ENCODE data around the gene RCOR1. TPM values are rescaled to one million over a fixed set of nuclear protein-coding genes. Genes with fewer than 3 reads are reported as not detected.
"Not testable (repeated sequence)": the region's sequence is repeated elsewhere in the genome, so short reads cannot be mapped to it uniquely, and the experiment has no call there.

Gene RCOR1
- total RNA-seq, 1 experiment from 2014 or later, result 33.6 TPM

DNA sequence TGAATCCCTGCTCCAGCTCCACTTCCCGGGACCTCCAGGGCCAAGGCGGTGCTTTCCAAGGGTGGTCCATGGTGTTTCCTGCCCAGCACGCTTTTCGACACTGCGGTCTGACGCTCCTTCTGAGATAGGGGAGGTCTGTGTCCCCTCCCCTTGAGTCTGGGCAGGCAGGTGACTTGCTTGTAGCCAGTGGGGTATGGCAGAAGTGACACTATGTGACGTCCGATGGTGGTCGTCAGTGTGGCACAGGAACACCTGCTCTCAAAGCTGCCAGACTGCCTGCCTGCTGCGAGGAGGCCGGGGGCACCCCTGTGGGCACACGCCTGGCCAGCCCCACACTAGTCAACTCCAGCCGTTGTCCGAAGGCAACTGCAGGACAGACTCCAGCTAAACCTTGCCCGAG lies 168.8 kb downstream of the RCOR1 start:
- Histone ChIP-seq H3K9me3 (no peaks in the 10 kb centered on the region), H3K4me1 (no peaks in the 10 kb centered on the region), H3K4me3 (ENCODE audit: low read depth, low read length) (no peak overlapping the region), H3K36me3 (ENCODE audit: control insufficient read depth, insufficient read depth, low read length) (no peaks in the 10 kb centered on the region), H3K27me3 (replicated peaks; ENCODE audit: control insufficient read depth, insufficient read depth, low read length) (no peaks in the 10 kb centered on the region)
- no peak overlapping the region for H3K27ac Mint-ChIP-seq (ENCODE audit: unreplicated experiment)
- H3K9me3 Mint-ChIP-seq (ENCODE audit: unreplicated experiment), result no peaks in the 10 kb centered on the region
- no peaks in the 10 kb centered on the region for H3K36me3 Mint-ChIP-seq (ENCODE audit: insufficient read depth, unreplicated experiment)
- POLR2A ChIA-PET, result no interaction called here
- no peak overlapping the region for H3K4me3 Mint-ChIP-seq (ENCODE audit: unreplicated experiment)
- TF ChIP-seq, protein P1, sequence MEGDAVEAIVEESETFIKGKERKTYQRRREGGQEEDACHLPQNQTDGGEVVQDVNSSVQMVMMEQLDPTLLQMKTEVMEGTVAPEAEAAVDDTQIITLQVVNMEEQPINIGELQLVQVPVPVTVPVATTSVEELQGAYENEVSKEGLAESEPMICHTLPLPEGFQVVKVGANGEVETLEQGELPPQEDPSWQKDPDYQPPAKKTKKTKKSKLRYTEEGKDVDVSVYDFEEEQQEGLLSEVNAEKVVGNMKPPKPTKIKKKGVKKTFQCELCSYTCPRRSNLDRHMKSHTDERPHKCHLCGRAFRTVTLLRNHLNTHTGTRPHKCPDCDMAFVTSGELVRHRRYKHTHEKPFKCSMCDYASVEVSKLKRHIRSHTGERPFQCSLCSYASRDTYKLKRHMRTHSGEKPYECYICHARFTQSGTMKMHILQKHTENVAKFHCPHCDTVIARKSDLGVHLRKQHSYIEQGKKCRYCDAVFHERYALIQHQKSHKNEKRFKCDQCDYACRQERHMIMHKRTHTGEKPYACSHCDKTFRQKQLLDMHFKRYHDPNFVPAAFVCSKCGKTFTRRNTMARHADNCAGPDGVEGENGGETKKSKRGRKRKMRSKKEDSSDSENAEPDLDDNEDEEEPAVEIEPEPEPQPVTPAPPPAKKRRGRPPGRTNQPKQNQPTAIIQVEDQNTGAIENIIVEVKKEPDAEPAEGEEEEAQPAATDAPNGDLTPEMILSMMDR (IDR thresholded peaks at IDR 0.05; ENCODE audit: insufficient read depth in 1 of 2, low read depth in 1 of 2, low read length in 1 of 2, severe bottlenecking in 1 of 2, unreplicated experiment in 1 of 2), result no peak
- DNase-seq, result no peak
- H3K27me3 Mint-ChIP-seq (ENCODE audit: insufficient read depth, unreplicated experiment), result no peaks in the 10 kb centered on the region
- CTCF ChIA-PET, result no interaction called here
- no TSS peak for BruUV-seq (replicated peaks)
- H3K4me1 Mint-ChIP-seq (ENCODE audit: low read depth, unreplicated experiment), result no peaks in the 10 kb centered on the region
- intact Hi-C loops (cut with micrococcal nuclease; ENCODE audit: unreplicated experiment), result no loop called here

DNA sequence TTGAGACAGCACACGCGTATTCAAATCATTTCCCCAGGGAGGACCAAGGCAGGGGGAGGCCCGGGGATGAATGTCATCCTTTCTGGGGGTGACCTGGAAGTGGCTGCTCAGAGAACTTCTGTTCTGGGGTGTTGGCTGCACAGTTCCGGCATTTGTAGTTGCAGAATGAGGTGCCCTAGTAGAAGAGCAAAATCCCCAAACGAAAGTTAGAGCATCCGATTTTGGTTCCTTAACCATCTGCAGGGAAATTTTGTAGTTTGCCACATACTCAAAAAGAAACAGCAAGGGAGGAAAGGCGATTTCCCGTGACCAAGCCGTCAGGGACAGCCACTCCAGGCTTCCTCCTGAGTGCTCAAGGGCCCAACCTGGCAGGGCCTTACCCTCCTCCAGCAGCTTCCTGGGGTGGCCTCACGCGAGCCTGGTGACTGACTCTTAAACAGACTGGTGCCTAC lies 171.8 kb downstream of the RCOR1 start:
- DNase-seq, result no peak
- Histone ChIP-seq H3K27me3 (replicated peaks; ENCODE audit: control insufficient read depth, insufficient read depth, low read length) (no peaks in the 10 kb centered on the region), H3K4me3 (ENCODE audit: low read depth, low read length) (no peak overlapping the region), H3K9me3 (no peaks in the 10 kb centered on the region), H3K36me3 (ENCODE audit: control insufficient read depth, insufficient read depth, low read length) (no peaks in the 10 kb centered on the region), H3K4me1 (no peaks in the 10 kb centered on the region)
- CTCF ChIA-PET, result no interaction called here
- Mint-ChIP-seq H3K9me3 (ENCODE audit: unreplicated experiment) (no peaks in the 10 kb centered on the region), H3K27ac (ENCODE audit: unreplicated experiment) (no peak overlapping the region), H3K4me1 (ENCODE audit: low read depth, unreplicated experiment) (no peaks in the 10 kb centered on the region), H3K4me3 (ENCODE audit: unreplicated experiment) (no peak overlapping the region), H3K27me3 (ENCODE audit: insufficient read depth, unreplicated experiment) (no peaks in the 10 kb centered on the region), H3K36me3 (ENCODE audit: insufficient read depth, unreplicated experiment) (no peaks in the 10 kb centered on the region)
- TF ChIP-seq, protein P1 (IDR thresholded peaks at IDR 0.05; ENCODE audit: insufficient read depth in 1 of 2, low read depth in 1 of 2, low read length in 1 of 2, severe bottlenecking in 1 of 2, unreplicated experiment in 1 of 2), result no peak
- intact Hi-C loops (cut with micrococcal nuclease; ENCODE audit: unreplicated experiment), result no loop called here
- POLR2A ChIA-PET, result no interaction called here
- BruUV-seq (replicated peaks), result no TSS peak

DNA sequence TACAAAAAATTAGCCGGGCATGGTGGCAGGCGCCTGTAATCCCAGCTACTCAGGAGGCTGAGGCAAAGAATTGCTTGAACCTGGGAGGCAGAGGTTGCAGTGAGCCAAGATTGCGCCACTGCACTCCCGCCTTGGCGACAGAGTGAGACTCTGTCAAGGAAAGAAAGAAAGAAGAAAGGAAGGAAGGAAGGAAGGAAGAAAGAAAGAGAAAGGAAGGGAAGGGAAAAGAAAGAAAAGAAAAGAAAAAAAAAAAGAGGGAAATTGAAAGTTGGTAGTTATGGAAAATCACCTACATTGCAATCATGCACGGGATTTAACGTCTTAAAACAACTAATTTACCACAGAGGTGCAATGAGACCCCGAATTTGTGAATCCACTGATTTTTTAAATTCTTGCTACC lies 173.3 kb downstream of the RCOR1 start:
- CTCF ChIA-PET; DNase-seq; H3K4me1 Mint-ChIP-seq (ENCODE audit: low read depth, unreplicated experiment); H3K27me3 ChIP-seq (replicated peaks; ENCODE audit: control insufficient read depth, insufficient read depth, low read length); H3K4me1 ChIP-seq; H3K27ac Mint-ChIP-seq (ENCODE audit: unreplicated experiment); intact Hi-C loops (cut with micrococcal nuclease; ENCODE audit: unreplicated experiment); H3K9me3 ChIP-seq; H3K9me3 Mint-ChIP-seq (ENCODE audit: unreplicated experiment); H3K4me3 Mint-ChIP-seq (ENCODE audit: unreplicated experiment); H3K4me3 ChIP-seq (ENCODE audit: low read depth, low read length); BruUV-seq (replicated peaks); H3K27me3 Mint-ChIP-seq (ENCODE audit: insufficient read depth, unreplicated experiment); H3K36me3 ChIP-seq (ENCODE audit: control insufficient read depth, insufficient read depth, low read length); H3K36me3 Mint-ChIP-seq (ENCODE audit: insufficient read depth, unreplicated experiment): not testable (repeated sequence)
- POLR2A ChIA-PET, result interaction anchor here (0.6 kb wide), 1 partner anchor 9 kb away, joined by 3 read pairs; no protein-coding TSS in a partner anchor
